Measurements from ENCODE around the gene SLC48A1.

- no peak for TF ChIP-seq POLR2AphosphoS5 (IDR thresholded peaks at IDR 0.05; ENCODE audit: low read depth)
- TF ChIP-seq CTCF (IDR thresholded peaks at IDR 0.05; ENCODE audit: insufficient read depth, low read length) = no peak
Observed at GRCh38 chr12:47766502-47767215, 6.4 kb upstream of the SLC48A1 start.
